ENCODE data around the gene ADAMTSL4.

GRCh38 chr1:150555198-150555970 lies 6.2 kb downstream of the ADAMTSL4 start:
- TF ChIP-seq, protein P1, sequence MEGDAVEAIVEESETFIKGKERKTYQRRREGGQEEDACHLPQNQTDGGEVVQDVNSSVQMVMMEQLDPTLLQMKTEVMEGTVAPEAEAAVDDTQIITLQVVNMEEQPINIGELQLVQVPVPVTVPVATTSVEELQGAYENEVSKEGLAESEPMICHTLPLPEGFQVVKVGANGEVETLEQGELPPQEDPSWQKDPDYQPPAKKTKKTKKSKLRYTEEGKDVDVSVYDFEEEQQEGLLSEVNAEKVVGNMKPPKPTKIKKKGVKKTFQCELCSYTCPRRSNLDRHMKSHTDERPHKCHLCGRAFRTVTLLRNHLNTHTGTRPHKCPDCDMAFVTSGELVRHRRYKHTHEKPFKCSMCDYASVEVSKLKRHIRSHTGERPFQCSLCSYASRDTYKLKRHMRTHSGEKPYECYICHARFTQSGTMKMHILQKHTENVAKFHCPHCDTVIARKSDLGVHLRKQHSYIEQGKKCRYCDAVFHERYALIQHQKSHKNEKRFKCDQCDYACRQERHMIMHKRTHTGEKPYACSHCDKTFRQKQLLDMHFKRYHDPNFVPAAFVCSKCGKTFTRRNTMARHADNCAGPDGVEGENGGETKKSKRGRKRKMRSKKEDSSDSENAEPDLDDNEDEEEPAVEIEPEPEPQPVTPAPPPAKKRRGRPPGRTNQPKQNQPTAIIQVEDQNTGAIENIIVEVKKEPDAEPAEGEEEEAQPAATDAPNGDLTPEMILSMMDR (IDR thresholded peaks at IDR 0.05): no peak
- no peak for TF ChIP-seq POLR2A (IDR thresholded peaks at IDR 0.05)
